ENCODE data around the gene WWP2.

Gene WWP2

DNA sequence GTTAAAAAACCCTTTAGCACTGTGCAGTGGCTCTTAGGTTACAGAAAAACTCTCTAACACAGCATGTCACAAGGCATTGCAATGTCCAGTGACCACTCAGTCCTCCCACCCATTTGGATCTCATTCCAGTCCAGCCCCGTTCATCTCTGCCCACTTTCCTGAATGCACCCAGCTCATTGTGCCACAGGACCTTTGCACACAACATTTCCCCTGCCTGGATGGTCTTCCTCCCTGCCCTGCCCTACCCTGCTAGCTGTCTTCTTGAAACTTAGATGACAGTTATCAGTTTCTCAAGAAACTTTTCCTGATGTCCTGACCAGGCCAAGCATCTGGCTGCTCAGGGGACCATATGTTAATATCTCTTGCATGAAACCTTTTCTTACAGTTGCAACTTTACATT is 67.2 kb downstream of the WWP2 start:
- Mint-ChIP-seq H3K9me3 (no peaks in the 10 kb centered on the region), H3K27ac (no peak overlapping the region), H3K27me3 (no peaks in the 10 kb centered on the region), H3K36me3 (peaks cover 32% of the 10 kb centered on the region), H3K4me1 (peaks cover 4% of the 10 kb centered on the region), H3K4me3 (no peak overlapping the region)
- no peak for ATAC-seq

DNA sequence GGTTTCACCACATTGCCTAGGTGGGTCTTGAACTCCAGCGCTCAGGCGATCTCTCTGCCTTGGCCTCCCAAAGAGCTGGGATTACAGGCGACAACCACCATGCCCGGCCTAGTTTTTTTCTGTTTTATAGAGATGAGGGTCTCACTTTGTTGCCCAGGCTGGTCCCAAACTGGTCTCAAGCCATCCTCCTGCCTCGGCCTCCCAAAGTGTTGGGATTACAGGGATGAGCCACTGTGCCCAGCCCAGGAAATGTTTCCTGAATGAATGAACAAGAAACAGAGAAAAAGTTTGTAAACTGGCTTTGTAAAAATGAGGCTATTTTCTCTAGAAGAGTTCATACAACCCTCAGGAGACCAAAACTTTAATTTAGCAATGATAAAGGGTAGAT is 68.0 kb downstream of the WWP2 start:
- ATAC-seq, result no peak
- Mint-ChIP-seq H3K4me1 (no peaks in the 10 kb centered on the region), H3K4me3 (no peak overlapping the region), H3K27me3 (no peaks in the 10 kb centered on the region), H3K9me3 (no peaks in the 10 kb centered on the region), H3K27ac (no peak overlapping the region), H3K36me3 (peaks cover 32% of the 10 kb centered on the region)

DNA sequence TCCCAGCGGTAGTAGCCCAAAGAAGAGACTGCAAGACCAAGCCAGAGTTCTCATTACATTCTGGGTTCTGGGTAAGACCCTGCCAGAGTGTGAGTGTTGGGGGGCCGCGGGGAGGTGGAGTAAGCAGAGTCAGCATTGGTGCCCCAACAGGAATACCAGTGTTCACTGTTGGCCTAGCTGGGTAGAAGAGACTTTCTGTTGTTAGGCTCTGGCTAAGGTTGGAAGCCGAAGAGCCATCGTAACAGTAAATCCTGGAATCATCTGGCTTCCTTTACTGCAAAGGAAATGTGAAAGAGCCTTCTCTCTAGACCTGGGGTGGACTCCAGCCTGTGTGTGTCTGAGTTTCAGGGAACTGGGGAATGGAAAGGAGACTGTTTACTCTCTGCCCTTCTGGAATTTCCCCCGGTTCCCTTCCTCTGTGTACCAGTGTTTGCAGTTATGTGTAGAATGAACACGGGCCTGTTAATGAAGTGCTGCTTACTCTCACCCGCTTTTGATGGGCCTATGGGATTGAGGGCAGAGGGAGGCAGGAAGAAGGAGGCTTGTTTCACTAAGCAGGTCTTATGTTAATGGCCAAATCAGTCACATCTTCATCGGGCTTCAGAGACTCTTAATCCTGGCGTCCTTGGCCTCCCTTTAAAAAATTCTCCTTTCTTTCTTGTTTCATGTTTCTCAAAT is 68.5 kb downstream of the WWP2 start:
- no peak overlapping the region for H3K4me3 Mint-ChIP-seq
- H3K27ac Mint-ChIP-seq, result no peak overlapping the region
- no peak for ATAC-seq
- H3K9me3 Mint-ChIP-seq, result no peaks in the 10 kb centered on the region
- peaks cover 32% of the 10 kb centered on the region for H3K36me3 Mint-ChIP-seq
- H3K27me3 Mint-ChIP-seq, result no peaks in the 10 kb centered on the region
- H3K4me1 Mint-ChIP-seq, result no peaks in the 10 kb centered on the region

DNA sequence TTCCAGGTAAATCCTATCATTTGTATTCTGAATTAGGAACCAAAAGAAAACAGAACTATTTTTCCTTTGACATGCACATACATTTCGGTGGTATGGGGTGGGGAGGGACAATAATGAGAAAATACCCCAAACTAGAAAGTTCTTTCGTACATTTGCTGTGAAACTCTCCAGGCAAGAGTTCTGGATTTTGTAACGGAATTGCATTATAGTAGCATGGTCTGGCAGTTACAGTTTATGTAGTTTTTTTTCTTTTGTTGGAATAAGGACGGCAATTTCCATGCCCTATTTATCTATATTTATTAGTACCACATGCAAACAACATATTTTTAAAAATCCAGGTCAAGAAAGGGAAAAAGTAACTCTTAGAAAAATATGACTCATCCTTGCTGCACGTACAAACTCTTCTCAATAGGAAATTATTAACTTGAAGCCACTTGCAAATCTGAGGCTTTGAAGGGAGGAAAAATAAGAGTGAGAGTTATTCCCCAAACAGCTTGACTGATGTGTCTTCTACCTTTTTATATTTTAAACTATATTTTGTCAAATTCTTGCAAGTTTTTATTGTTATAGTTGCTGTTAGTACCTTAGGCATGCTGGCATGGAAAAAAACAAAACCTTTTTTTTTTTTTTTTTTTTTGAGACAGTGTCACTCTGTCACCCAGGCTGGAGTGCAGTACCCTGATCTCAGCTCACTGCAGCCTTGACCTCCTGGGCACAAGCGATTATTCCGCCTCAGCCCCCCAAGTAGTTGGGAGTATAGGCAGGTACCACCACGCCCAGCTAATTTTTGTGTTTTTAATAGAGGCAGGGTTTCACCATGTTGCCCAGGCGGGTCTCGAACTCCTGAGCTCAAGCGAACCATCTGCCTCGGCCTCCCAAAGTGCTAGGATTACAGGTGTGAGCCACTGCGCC is 69.3 kb downstream of the WWP2 start:
- no peak for ATAC-seq
- Mint-ChIP-seq H3K4me1 (no peaks in the 10 kb centered on the region), H3K36me3 (peaks cover 32% of the 10 kb centered on the region), H3K27me3 (no peaks in the 10 kb centered on the region), H3K4me3 (no peak overlapping the region), H3K9me3 (no peaks in the 10 kb centered on the region), H3K27ac (no peak overlapping the region)

DNA sequence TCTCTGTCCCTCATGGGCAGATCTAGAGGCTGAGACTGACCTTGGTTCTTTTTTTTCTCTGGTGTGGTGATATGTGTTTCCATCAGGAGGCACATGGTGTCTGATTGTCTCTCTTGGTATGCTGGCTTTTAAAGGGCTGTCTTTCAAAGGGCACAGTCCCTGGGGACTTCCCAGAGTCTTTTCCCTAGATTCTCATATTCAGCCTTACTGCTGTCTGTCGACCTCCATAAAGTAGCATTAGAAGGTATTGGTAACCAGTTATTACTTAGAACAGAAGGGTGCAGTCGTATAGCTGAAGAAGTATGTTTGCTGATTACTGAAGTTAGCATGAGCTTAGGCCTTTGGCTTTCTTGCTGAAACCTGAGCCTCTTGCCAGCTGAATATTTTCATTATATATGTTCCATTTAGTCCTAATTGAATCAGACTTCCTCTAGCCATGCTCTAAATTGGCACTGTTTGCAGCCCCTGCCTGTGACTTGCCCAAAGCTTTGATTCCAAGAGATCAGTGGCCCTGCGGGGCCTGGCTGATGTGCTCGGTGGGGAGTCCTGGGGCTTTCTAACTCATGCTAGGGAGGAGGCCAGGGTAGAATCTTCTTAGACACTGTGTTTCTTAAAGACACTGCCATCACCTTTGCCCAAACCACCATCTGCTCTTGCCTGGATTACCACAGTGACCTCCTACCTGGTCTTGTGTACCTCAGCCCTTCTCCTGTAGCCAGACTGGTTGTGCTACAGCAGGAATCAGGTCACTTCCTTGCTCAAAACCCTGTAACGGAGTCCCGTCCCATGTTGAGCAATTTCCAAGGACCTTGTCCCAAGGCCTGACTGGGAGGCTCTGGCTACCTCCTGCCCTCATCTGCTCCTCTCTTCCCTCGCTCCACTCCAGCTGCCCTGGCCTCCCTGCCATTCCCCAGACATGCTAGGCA is 71.5 kb downstream of the WWP2 start:
- H3K27me3 Mint-ChIP-seq, result no peaks in the 10 kb centered on the region
- H3K36me3 Mint-ChIP-seq, result peaks cover 34% of the 10 kb centered on the region
- H3K9me3 Mint-ChIP-seq, result no peaks in the 10 kb centered on the region
- ATAC-seq, result no peak
- H3K27ac Mint-ChIP-seq, result no peak overlapping the region
- H3K4me1 Mint-ChIP-seq, result no peaks in the 10 kb centered on the region
- H3K4me3 Mint-ChIP-seq, result no peak overlapping the region

DNA sequence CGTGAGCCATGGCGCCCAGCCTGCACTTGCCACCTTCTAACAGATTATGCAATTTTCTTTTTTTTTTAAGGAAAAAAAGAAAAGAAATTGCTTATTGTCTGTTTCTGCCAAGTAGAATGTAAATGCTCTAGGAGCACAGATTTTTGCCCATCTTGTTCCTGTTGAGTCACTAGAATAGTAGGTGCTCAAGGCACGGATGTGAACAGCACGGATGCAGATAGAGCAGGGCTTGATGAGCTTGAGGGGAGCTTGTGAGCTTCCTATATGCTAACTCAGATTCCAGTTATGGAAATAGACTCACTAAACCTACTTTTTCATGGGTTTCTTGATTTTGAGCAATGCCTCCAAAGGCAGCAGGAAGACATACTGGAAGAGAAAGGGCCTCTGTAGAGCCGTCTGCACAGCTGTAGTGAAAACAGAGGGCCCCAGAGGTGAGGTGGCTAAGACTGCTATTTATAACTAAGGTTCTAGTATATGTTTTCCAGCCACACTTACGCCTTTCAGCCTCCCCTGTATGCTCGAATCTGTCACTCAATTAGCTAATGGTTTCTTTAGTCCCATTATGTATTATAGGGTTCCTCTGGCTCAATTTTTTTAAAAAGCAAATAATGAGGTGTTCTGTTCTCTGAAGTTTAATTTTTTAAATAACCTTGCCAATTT is 72.8 kb downstream of the WWP2 start:
- Mint-ChIP-seq H3K4me3 (no peak overlapping the region), H3K27ac (no peak overlapping the region), H3K36me3 (peaks cover 24% of the 10 kb centered on the region), H3K4me1 (no peaks in the 10 kb centered on the region), H3K9me3 (no peaks in the 10 kb centered on the region), H3K27me3 (no peaks in the 10 kb centered on the region)
- no peak for ATAC-seq

DNA sequence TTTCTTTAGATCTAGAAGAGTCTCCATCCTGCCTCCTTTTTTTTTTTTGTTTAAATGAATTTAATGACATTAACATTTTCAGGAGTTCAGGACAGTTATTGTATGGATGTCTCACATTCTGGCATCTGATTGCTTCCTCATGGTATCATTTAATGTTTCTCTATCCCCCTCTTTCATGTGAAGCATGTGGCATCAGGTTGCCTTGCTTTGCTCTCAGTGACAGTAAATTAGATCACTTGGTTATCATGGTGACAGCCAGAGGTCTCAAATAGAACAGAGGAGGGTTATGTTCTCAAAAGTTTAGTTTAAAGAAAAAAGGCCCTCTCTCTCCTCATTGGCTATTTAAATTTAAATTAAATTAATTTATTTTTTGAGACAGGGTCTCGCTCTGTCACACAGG is 74.1 kb downstream of the WWP2 start:
- peaks cover 29% of the 10 kb centered on the region for H3K36me3 Mint-ChIP-seq
- no peak overlapping the region for H3K27ac Mint-ChIP-seq
- H3K4me3 Mint-ChIP-seq, result no peak overlapping the region
- ATAC-seq, result no peak
- no peaks in the 10 kb centered on the region for H3K27me3 Mint-ChIP-seq
- H3K9me3 Mint-ChIP-seq, result no peaks in the 10 kb centered on the region
- H3K4me1 Mint-ChIP-seq, result no peaks in the 10 kb centered on the region

DNA sequence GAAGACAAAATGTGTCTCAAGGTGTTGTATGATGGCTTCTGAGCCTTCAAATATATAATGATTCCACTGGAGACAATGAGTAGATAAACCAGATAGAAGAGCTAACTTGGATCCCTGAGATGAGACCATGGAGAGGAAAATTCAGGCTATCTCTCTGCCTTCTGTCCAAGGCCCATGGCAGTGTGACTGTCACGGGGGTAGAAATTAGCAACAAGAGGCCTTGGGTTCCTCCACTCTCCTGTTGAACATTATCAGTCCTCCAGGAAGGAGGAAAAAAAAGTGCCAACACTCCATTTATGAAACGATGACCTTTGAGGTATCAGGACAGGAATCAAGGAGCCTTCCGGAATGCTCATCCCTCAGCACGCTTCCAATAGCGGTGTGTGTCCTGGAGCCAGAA is 75.2 kb downstream of the WWP2 start:
- H3K4me1 Mint-ChIP-seq, result no peaks in the 10 kb centered on the region
- no peaks in the 10 kb centered on the region for H3K27me3 Mint-ChIP-seq
- H3K36me3 Mint-ChIP-seq, result peaks cover 41% of the 10 kb centered on the region
- no peak overlapping the region for H3K4me3 Mint-ChIP-seq
- ATAC-seq, result no peak
- H3K27ac Mint-ChIP-seq, result peak overlapping the region; percentile 49
- H3K9me3 Mint-ChIP-seq, result no peaks in the 10 kb centered on the region

DNA sequence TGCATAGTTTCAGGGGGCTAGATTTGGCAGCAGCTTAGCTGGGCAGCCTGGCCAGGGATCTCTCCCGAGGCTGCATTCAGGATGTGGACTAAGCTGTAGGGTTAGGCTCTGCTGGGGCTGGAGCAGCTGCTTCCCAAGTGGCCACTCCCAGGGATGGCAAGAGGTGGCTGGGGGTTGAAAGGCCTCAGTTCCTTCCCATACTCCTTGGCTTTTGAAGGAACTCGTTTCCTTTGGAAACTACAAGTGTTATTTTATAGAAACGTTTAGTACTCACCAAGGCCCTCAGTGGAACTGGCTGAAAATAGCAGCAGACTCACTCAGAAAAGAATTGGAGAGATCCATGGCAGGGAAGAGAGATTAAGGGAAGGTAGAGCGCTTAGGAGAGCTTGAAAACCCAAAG is 76.4 kb downstream of the WWP2 start:
- Mint-ChIP-seq H3K9me3 (no peaks in the 10 kb centered on the region), H3K27ac (no peak overlapping the region), H3K4me1 (no peaks in the 10 kb centered on the region), H3K4me3 (no peak overlapping the region), H3K36me3 (peaks cover 46% of the 10 kb centered on the region), H3K27me3 (no peaks in the 10 kb centered on the region)
- ATAC-seq, result no peak

DNA sequence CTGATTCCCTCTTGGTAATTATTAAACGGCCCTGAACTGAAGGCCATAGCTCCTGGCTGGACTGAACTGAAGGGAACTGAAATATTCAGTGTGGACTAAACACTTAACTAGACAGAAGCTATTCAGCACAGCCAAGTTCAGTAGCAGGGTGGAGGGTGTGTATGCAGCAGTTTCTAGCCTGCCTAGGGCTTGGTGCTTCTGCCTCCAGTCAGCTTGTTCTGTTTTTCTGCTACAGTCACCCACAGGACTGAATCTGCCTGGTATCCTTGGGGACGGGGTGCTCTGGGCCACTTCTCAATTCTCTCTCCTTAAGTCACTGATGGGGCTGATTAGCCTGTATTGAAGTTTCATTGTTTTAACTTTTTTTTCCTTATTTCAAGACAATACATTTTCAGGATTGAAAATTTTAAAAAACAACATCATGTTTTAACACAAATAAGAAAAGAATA is 77.1 kb downstream of the WWP2 start:
- H3K27me3 Mint-ChIP-seq, result no peaks in the 10 kb centered on the region
- H3K4me1 Mint-ChIP-seq, result no peaks in the 10 kb centered on the region
- no peak overlapping the region for H3K27ac Mint-ChIP-seq
- H3K9me3 Mint-ChIP-seq, result no peaks in the 10 kb centered on the region
- H3K4me3 Mint-ChIP-seq, result no peak overlapping the region
- H3K36me3 Mint-ChIP-seq, result peaks cover 54% of the 10 kb centered on the region
- no peak for ATAC-seq

DNA sequence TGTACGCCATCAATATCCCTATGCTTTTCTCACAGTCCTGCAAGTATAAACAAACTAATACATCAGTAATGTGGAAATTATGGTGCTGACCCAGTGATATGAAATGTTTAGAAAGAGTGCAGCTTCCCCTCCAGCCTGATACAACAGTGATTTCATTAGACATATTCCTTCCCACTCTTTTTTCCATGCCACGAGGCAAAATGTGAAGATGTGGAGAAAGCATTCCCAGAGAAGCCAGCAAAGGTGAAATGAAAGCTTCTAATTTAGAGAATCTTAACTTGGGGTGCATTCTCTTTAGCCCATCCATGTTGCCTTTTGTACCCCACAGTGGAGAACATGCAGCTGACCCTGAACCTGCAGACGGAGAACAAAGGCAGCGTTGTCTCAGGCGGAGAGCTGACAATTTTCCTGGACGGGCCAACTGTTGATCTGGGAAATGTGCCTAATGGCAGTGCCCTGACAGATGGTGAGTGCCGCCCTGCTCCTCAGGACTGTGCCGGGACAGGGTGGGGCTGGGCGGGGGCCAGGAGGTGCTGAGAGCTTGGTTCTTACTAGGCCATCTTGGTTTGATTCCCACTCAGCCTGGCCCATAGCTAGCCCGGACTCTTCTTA is 77.8 kb downstream of the WWP2 start:
- H3K36me3 Mint-ChIP-seq, result peaks cover 57% of the 10 kb centered on the region

DNA sequence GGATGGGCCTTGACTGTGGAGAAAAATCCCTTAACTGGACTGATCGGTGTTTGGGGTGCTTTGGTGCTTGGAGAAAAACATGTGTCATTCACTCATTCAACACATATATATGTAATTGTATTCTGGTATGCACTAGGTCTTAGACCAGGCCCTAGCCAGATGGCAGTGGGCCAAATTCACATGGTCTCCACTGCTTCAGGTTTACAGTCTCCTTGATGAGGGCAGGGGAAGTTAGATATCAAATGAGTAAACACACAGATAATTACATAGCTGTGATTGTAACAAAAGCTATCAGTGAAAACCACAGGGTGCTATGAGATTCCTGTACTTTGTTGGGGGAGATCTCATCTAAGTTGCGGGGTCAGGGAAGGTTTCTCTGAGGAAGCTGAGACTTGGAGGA is 78.8 kb downstream of the WWP2 start:
- no peaks in the 10 kb centered on the region for H3K27me3 Mint-ChIP-seq
- no peak overlapping the region for H3K4me3 Mint-ChIP-seq
- H3K36me3 Mint-ChIP-seq, result peaks cover 61% of the 10 kb centered on the region
- H3K27ac Mint-ChIP-seq, result no peak overlapping the region
- ATAC-seq, result no peak
- H3K4me1 Mint-ChIP-seq, result no peaks in the 10 kb centered on the region
- H3K9me3 Mint-ChIP-seq, result no peaks in the 10 kb centered on the region

More for the DNA sequence above, 77.8 kb downstream of the WWP2 start:
- ATAC-seq, result no peak
- no peaks in the 10 kb centered on the region for H3K4me1 Mint-ChIP-seq
- no peak overlapping the region for H3K27ac Mint-ChIP-seq
- no peaks in the 10 kb centered on the region for H3K9me3 Mint-ChIP-seq
- H3K27me3 Mint-ChIP-seq, result no peaks in the 10 kb centered on the region
- no peak overlapping the region for H3K4me3 Mint-ChIP-seq

DNA sequence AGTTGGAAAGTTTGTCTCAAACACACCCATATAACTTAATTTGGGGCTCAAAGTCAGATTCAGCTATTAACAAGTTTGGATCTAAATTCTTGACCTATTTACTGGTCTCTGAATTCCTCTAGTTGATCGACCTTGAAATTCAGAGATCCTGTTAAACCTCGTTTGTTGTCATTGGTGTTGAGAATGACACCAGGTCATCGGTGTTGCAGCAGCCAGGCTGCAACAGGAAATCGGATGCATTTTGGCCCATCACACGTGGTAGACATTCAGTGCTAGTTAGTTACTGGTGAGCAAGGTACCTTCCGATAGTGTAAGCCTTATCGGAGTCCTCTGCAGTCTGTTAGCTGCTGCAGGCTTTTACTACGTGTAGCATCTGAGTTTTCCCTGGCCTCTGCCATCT is 82.3 kb downstream of the WWP2 start:
- Mint-ChIP-seq H3K27ac (no peak overlapping the region), H3K36me3 (peaks cover 72% of the 10 kb centered on the region)

DNA sequence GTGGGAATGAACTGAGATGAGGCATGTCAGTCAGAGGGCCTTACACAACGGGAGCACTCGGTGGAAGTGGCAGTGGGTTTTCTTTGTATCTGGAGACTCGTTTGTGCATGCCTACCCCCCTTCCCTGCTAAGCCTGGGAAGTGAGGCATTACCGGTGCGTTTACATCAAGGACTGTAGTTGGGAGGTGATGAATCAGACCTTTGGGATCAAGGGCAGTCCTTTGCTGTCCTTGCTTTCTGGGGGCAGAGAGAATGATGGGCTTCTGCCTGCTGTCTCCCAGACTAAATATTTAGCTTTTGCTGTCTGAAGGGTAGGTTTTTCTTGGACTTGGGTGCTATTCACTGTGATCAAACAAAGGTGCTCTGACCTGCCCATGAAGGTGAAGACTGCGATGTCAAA is 83.0 kb downstream of the WWP2 start:
- ATAC-seq, result no peak
- Mint-ChIP-seq H3K36me3 (peaks cover 68% of the 10 kb centered on the region), H3K4me3 (no peak overlapping the region)

More for the DNA sequence above, 82.3 kb downstream of the WWP2 start:
- no peaks in the 10 kb centered on the region for H3K4me1 Mint-ChIP-seq
- no peak overlapping the region for H3K4me3 Mint-ChIP-seq
- ATAC-seq, result no peak
- no peaks in the 10 kb centered on the region for H3K9me3 Mint-ChIP-seq
- H3K27me3 Mint-ChIP-seq, result no peaks in the 10 kb centered on the region

More for the DNA sequence above, 83.0 kb downstream of the WWP2 start:
- Mint-ChIP-seq H3K27ac (no peak overlapping the region), H3K9me3 (no peaks in the 10 kb centered on the region), H3K27me3 (no peaks in the 10 kb centered on the region), H3K4me1 (no peaks in the 10 kb centered on the region)

Measured in stimulated activated memory B cell treated with anti-CD40 and anti-IgM and Interleukin-4, amounts not matched to agents 10 μg/mL and 1 μg/mL and 100 μg/mL, for 72 hours (primary cell).